Retinal pigment epithelial cell (primary cell): Measurements from ENCODE around the gene IL4R.
"Not testable (repeated sequence)": the region's sequence is repeated elsewhere in the genome, so short reads cannot be mapped to it uniquely, and the experiment has no call there.

ENCODE experiments used
- DNase-seq: peaks from one replicate; pipeline ENCODE4 v3.0.0-alpha.2; 2010; ENCODE audit warnings: low read depth
- H3K4me3 ChIP-seq: 2 replicates; pipeline ENCODE4 v1.5.1; 2011; ENCODE audit warnings: mild to moderate bottlenecking, low read length, control low read depth, moderate library complexity
- TF ChIP-seq, protein P1 (sequence below): conservative IDR thresholded peaks from 2 replicates; pipeline ENCODE4 v1.5.1; 2011; ENCODE audit warnings: low read depth, low read length, control low read depth, inconsistent platforms

IL4R gene

DNA sequence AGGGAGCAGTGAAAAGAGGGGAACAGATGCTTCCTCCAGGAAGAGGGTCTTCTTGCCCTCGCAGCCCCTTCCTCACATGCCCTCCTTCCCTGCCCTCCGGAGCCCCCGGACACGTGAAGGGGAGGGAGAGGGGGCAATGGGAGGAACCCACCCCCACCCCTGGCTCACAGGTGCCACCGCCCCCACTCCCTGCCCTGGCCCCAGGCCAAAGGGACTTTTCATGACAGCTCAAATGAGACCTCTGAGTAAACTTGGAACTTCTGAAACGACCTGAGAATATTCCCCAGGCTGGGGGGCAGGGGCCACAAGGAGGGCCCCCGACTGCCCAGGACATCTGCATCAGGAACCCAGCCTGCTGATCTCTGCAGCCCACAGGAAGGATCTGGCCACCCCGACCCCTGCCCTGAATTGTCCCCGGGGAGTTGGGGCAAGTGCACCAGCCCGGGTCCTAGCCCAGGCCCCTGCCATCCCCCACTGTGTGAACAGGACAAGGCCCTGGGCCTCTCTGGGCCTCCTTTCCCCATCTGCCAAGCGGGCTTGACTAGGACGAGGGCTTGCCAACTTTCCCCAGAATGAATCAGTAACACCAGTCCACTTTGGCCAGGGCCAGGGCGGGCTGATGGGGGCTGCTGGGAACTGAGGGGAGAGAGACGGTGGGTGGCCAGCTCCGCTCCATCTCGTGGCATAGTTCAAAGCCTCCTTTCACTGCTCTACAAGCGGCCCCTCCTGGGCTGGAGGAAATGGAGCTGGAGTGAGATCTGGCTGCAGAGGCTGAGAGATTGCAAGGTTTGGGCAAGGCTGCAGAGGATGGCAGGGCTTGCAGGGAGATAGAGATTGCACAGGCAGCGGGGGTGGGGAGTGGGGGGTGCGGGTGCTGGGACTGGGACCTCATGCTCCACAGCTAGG is 92.0 kb downstream of the IL4R start:
- no peak for DNase-seq
- H3K4me3 ChIP-seq, result no peak overlapping the region
- TF ChIP-seq, protein P1, sequence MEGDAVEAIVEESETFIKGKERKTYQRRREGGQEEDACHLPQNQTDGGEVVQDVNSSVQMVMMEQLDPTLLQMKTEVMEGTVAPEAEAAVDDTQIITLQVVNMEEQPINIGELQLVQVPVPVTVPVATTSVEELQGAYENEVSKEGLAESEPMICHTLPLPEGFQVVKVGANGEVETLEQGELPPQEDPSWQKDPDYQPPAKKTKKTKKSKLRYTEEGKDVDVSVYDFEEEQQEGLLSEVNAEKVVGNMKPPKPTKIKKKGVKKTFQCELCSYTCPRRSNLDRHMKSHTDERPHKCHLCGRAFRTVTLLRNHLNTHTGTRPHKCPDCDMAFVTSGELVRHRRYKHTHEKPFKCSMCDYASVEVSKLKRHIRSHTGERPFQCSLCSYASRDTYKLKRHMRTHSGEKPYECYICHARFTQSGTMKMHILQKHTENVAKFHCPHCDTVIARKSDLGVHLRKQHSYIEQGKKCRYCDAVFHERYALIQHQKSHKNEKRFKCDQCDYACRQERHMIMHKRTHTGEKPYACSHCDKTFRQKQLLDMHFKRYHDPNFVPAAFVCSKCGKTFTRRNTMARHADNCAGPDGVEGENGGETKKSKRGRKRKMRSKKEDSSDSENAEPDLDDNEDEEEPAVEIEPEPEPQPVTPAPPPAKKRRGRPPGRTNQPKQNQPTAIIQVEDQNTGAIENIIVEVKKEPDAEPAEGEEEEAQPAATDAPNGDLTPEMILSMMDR, result no peak

DNA sequence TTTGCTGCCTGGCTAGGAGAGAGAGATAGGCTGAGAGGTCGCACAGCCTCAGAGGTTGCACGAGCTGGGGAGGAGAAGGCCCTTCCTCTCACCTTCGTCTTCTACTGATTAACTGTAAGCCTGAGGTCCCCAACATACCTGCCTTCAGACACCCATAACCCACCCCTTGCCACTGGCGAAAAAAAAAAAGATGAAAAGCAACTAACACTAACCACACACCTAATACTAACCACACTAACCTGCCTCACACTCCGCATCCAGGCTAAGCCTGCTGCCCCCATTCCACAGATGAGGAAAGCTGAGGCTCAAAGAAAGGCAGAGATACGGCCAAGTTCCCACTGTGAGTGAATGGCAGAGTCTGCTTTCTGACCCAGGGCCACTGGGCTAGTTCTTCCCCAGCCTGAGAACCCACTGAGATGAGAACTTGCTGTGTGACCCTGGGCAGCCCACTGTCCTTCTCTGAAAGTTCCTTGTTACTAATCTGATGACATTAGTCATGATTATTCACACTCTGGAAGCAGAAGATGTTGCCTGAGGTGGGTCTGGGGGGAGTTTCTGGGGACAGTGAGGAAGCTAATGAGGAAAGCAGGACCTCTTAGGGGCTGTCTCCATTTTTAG is 92.8 kb downstream of the IL4R start:
- TF ChIP-seq, protein P1, result no peak
- H3K4me3 ChIP-seq, result no peak overlapping the region
- DNase-seq, result no peak

DNA sequence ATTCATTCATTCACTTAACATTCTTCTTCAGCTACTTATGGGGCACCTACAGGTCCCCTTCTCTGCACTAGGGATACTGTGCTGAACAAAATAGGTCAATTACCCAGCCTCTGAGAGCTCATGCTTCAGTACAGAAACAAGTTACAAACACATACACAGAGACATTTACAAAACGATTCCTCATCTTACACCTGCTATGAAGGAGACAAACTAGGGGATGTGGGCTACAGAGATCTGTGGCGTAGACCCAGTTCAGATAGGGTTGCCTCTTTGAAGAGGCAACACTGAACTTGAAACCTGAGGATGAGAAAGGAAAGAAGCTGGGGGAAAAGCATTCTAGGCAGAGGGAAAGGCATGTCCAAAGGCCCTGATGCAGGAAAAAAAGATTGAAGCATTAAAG is 93.4 kb downstream of the IL4R start:
- TF ChIP-seq, protein P1, result no peak
- DNase-seq, result no peak
- H3K4me3 ChIP-seq, result no peak overlapping the region

DNA sequence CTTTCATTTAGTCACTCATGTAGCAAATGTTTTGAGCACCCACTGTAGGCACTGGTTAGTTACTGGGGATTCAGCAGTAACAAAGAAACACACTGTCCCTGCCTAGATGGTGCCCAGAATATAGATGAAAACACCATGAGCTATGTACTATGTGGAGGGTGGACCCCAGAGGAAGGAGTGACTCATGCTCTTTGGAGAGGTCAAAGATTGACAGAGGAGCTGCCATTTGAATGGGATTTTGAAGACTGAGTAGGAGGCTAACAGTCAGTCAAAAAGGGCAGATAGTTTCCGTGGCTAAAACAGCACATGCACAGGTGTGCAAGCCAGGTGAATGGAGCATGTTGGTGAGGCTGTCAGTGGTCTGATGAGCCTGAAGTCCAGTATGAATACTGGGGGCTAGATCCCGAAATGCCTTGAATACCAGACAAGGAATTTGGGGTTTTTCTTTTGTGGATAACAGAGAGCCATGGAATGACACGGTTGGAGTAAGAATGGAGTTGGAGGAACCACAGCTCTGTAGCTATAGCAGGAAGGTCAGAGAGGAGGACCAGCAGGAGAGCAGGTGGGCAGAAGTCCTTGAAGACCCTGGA is 94.3 kb downstream of the IL4R start:
- TF ChIP-seq, protein P1, result no peak
- no peak overlapping the region for H3K4me3 ChIP-seq
- no peak for DNase-seq

DNA sequence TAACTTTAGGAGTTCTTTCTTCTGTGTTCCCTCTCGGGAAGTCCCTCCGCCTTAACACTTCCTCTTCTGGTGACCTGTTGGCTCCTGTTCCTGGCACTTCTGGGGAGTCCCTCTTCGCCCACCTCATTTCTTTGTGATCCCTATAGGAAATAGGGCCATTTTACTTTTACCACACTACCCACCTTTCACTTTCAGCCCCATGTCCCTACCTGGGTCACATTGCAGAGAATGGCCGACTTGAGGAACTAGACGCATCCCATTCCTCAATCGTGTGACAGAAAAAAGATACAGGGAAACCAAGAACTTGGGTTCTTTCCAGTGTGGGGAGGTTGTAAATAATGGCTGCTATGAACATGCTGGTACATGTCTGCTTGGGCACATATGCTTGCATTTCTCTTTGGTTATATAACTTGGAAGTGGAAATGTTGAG is 94.8 kb downstream of the IL4R start:
- H3K4me3 ChIP-seq, result no peak overlapping the region
- DNase-seq, result no peak
- TF ChIP-seq, protein P1, result no peak

DNA sequence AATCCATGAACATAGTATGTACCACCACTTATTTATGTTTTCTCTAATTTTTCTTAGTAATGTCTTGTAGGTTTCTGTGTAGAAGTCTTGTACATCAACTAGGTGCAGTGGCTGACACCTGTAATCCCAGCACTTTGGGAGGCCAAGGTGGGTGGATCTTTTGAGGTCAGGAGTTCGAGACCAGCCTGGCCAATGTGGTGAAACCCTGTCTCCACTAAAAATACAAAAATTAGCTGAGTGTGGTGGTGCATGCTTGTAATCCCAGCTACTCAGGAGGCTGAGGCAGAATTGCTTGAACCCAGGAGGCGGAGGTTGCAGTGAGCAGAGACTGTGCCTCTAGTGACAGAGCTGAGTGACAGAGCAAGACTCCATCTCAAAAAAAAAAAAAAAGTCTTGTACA is 96.2 kb downstream of the IL4R start:
- H3K4me3 ChIP-seq, DNase-seq: not testable (repeated sequence)

DNA sequence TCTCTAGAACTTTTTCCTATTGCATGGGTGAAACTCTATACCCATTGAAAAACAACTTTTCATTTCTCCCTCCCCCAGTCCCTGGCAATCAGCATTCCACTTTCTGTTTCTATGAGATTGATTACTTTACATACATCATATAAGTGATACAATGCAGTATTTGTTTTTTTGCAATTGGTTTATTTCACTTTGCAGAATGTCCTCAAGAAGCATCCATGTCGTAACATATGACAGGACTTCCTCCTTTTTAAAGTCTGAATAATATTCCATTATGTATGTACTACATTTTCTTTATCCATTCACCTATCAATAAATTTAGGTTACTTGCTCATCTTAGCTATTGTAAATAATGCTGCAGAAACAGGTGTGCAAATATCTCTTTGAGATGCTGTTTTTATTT is 97.0 kb downstream of the IL4R start:
- DNase-seq, result no peak
- TF ChIP-seq, protein P1, result no peak
- H3K4me3 ChIP-seq, result no peak overlapping the region
